Hepatocyte (in vitro differentiated cells): ENCODE results near the gene NUP210L.

Experiments
- CTCF ChIP-seq: fragments of 200-600 bp; sonication (generic); IDR thresholded peaks from 2 replicates; pipeline ENCODE4 v1.5.1; 2016; ENCODE audit warnings: antibody characterized with exemption, mild to moderate bottlenecking; ENCODE audit not compliant: poor library complexity
- EZH2 ChIP-seq: fragments of 200-600 bp; sonication (generic); IDR thresholded peaks from 2 replicates; pipeline ENCODE4 v1.6.1; 2016; ENCODE audit warnings: antibody characterized with exemption, mild to moderate bottlenecking, borderline replicate concordance
- EZH2phosphoT487 ChIP-seq: fragments of 200-600 bp; sonication (generic); IDR thresholded peaks from one replicate; pipeline ENCODE4 v1.6.1; 2018; ENCODE audit warnings: antibody characterized with exemption, mild to moderate bottlenecking, low read depth, moderate library complexity; ENCODE audit not compliant: unreplicated experiment, severe bottlenecking

- TF ChIP-seq CTCF = no peak
- TF ChIP-seq EZH2 = no peak
- no peak for TF ChIP-seq EZH2phosphoT487
Measured at GRCh38 chr1:153951183-153951582, 203.7 kb downstream of the NUP210L start.
